BLaER1 treated with 17β-estradiol and CSF1 and Interleukin-3, amounts not matched to agents 10 nM and 100 nM (cell line): ENCODE measurements around the gene HHIPL1.

Experiments
- H3K27ac ChIP-seq, 11 experiments: shearing (Covaris generic); formaldehyde crosslinking; 2 replicates each; pipeline ENCODE4 v1.8.1; 2022
- H3K27me3 ChIP-seq, 11 experiments: shearing (Covaris generic); formaldehyde crosslinking; 2 replicates each; pipeline ENCODE4 v1.8.1; 2022
- H3K36me3 ChIP-seq, 11 experiments: shearing (Covaris generic); formaldehyde crosslinking; 2 replicates each; pipeline ENCODE4 v1.8.1; 2022
- H3K4me1 ChIP-seq, 10 experiments: shearing (Covaris generic); formaldehyde crosslinking; 2 replicates each; pipeline ENCODE4 v1.8.1; 2022
- H3K4me2 ChIP-seq, 11 experiments: shearing (Covaris generic); formaldehyde crosslinking; 2 replicates each; pipeline ENCODE4 v1.8.1; 2022
- H3K4me3 ChIP-seq, 10 experiments: shearing (Covaris generic); formaldehyde crosslinking; 2 replicates each; pipeline ENCODE4 v1.8.1; 2022
- H3K9ac ChIP-seq, 11 experiments: shearing (Covaris generic); formaldehyde crosslinking; 2 replicates each; pipeline ENCODE4 v1.8.1; 2022
- H3K9me3 ChIP-seq, 11 experiments: shearing (Covaris generic); formaldehyde crosslinking; replicated peaks in 1 of 11; 2 replicates each; pipeline ENCODE4 v1.8.1; 2022
- H4K20me1 ChIP-seq, 11 experiments: shearing (Covaris generic); formaldehyde crosslinking; 2 replicates each; pipeline ENCODE4 v1.8.1; 2022
- Cebpa-rat ChIP-seq, 11 experiments: shearing (Covaris generic); IDR thresholded peaks; 2 replicates each; pipeline ENCODE4 v1.8.1; 2022

Gene HHIPL1

GRCh38 chr14:99675951-99676350, 31.0 kb downstream of the HHIPL1 start:
- Histone ChIP-seq H3K9me3 (peaks cover 21 to 30% (median 26%) of the 10 kb centered on the region in 11 experiments), H3K4me1 (peaks cover 22 to 39% (median 36%) of the 10 kb centered on the region in 10 experiments), H4K20me1 (no peaks in the 10 kb centered on the region), H3K4me2 (peak overlapping the region in 5 of 11 experiments; percentile 8 to 62 (median 51); a peak in 3 of 22 replicates), H3K4me3 (no peak overlapping the region), H3K27me3 (no peaks in the 10 kb centered on the region), H3K9ac (no peak overlapping the region), H3K36me3 (peaks cover 0 to 10% (median 5%) of the 10 kb centered on the region in 11 experiments; a peak in 4 of 22 replicates), H3K27ac (no peak overlapping the region)
- TF ChIP-seq Cebpa-rat (IDR thresholded peaks at IDR 0.05) = no peak

GRCh38 chr14:99676657-99677056, 31.7 kb downstream of the HHIPL1 start:
- Histone ChIP-seq H3K4me3 (no peak overlapping the region), H3K9ac (no peak overlapping the region), H3K9me3 (peaks cover 21 to 30% (median 26%) of the 10 kb centered on the region in 11 experiments), H3K27me3 (no peaks in the 10 kb centered on the region), H3K4me1 (peaks cover 18 to 35% (median 31%) of the 10 kb centered on the region in 10 experiments), H3K4me2 (peak overlapping the region in 7 of 11 experiments; percentile 5 to 62 (median 37); a peak in 12 of 22 replicates), H3K27ac (no peak overlapping the region; a peak in 1 of 22 replicates), H4K20me1 (no peaks in the 10 kb centered on the region), H3K36me3 (peaks cover 0 to 10% (median 5%) of the 10 kb centered on the region in 11 experiments; a peak in 4 of 22 replicates)
- no peak for TF ChIP-seq Cebpa-rat (IDR thresholded peaks at IDR 0.05)

GRCh38 chr14:99677231-99678140, 32.6 kb downstream of the HHIPL1 start:
- no peak overlapping the region for H3K4me3 ChIP-seq
- peaks cover 21 to 30% (median 26%) of the 10 kb centered on the region in 11 experiments for H3K9me3 ChIP-seq
- no peak overlapping the region; a peak in 1 of 22 replicates for H3K27ac ChIP-seq
- no peaks in the 10 kb centered on the region for H4K20me1 ChIP-seq
- peak overlapping the region in 5 of 11 experiments; percentile 5 to 62 (median 51); a peak in 7 of 22 replicates for H3K4me2 ChIP-seq
- peaks cover 15 to 27% (median 25%) of the 10 kb centered on the region in 10 experiments for H3K4me1 ChIP-seq
- no peaks in the 10 kb centered on the region for H3K27me3 ChIP-seq
- no peak overlapping the region for H3K9ac ChIP-seq
- H3K36me3 ChIP-seq = peaks cover 0 to 10% (median 5%) of the 10 kb centered on the region in 11 experiments; a peak in 4 of 22 replicates
- TF ChIP-seq Cebpa-rat (IDR thresholded peaks at IDR 0.05) = no peak

- peaks cover 21 to 30% (median 26%) of the 10 kb centered on the region in 11 experiments for H3K9me3 ChIP-seq
- 0 out of 20 replicates have a peak overlapping the region, but pooled peaks of 1 of the 10 experiments have one; percentile 21 for H3K4me3 ChIP-seq
- no peak for TF ChIP-seq Cebpa-rat (IDR thresholded peaks at IDR 0.05)
- H3K4me1 ChIP-seq = peaks cover 15 to 27% (median 24%) of the 10 kb centered on the region in 10 experiments
- peaks cover 0 to 10% (median 5%) of the 10 kb centered on the region in 11 experiments; a peak in 4 of 22 replicates for H3K36me3 ChIP-seq
- H3K27me3 ChIP-seq = no peaks in the 10 kb centered on the region
- H3K4me2 ChIP-seq = no peak overlapping the region
- H3K27ac ChIP-seq = no peak overlapping the region
- H4K20me1 ChIP-seq = no peaks in the 10 kb centered on the region
- no peak overlapping the region for H3K9ac ChIP-seq
Observed at GRCh38 chr14:99678198-99678597, 33.3 kb downstream of the HHIPL1 start.

GRCh38 chr14:99679111-99679510, 34.2 kb downstream of the HHIPL1 start:
- no peak overlapping the region for H3K9ac ChIP-seq

GRCh38 chr14:99679543-99679942, 34.6 kb downstream of the HHIPL1 start:
- Histone ChIP-seq H3K27me3 (no peaks in the 10 kb centered on the region), H3K4me2 (no peak overlapping the region), H3K27ac (no peak overlapping the region), H4K20me1 (no peaks in the 10 kb centered on the region), H3K4me1 (peaks cover 14 to 29% (median 24%) of the 10 kb centered on the region in 10 experiments; a peak in 19 of 20 replicates), H3K36me3 (peaks cover 0 to 10% (median 5%) of the 10 kb centered on the region in 11 experiments; a peak in 4 of 22 replicates), H3K4me3 (no peak overlapping the region), H3K9ac (no peak overlapping the region), H3K9me3 (peaks cover 21 to 30% (median 26%) of the 10 kb centered on the region in 11 experiments)
- no peak for TF ChIP-seq Cebpa-rat (IDR thresholded peaks at IDR 0.05)

More at GRCh38 chr14:99679111-99679510, 34.2 kb downstream of the HHIPL1 start:
- peaks cover 21 to 30% (median 26%) of the 10 kb centered on the region in 11 experiments for H3K9me3 ChIP-seq
- no peaks in the 10 kb centered on the region for H3K27me3 ChIP-seq
- H3K36me3 ChIP-seq = peaks cover 0 to 10% (median 5%) of the 10 kb centered on the region in 11 experiments; a peak in 4 of 22 replicates
- H3K4me2 ChIP-seq = no peak overlapping the region
- no peak overlapping the region for H3K27ac ChIP-seq
- no peak overlapping the region for H3K4me3 ChIP-seq
- H4K20me1 ChIP-seq = no peaks in the 10 kb centered on the region
- H3K4me1 ChIP-seq = peaks cover 14 to 26% (median 23%) of the 10 kb centered on the region in 10 experiments; a peak in 19 of 20 replicates
- TF ChIP-seq Cebpa-rat (IDR thresholded peaks at IDR 0.05) = no peak

- Histone ChIP-seq H3K27ac (no peak overlapping the region), H3K4me3 (no peak overlapping the region), H3K9ac (no peak overlapping the region), H3K4me2 (no peak overlapping the region), H3K27me3 (no peaks in the 10 kb centered on the region), H3K4me1 (peaks cover 14 to 33% (median 27%) of the 10 kb centered on the region in 10 experiments; a peak in 19 of 20 replicates), H3K9me3 (peaks cover 21 to 30% (median 26%) of the 10 kb centered on the region in 11 experiments), H3K36me3 (peaks cover 0 to 10% (median 5%) of the 10 kb centered on the region in 11 experiments; a peak in 4 of 22 replicates), H4K20me1 (no peaks in the 10 kb centered on the region)
- TF ChIP-seq Cebpa-rat (IDR thresholded peaks at IDR 0.05) = no peak
Observed at GRCh38 chr14:99679996-99680395, 35.1 kb downstream of the HHIPL1 start.

GRCh38 chr14:99681101-99681831, 36.3 kb downstream of the HHIPL1 start:
- H3K9ac ChIP-seq = no peak overlapping the region
- no peak overlapping the region for H3K27ac ChIP-seq
- no peak overlapping the region for H3K4me2 ChIP-seq
- no peak overlapping the region for H3K4me3 ChIP-seq
- peaks cover 21 to 30% (median 26%) of the 10 kb centered on the region in 11 experiments for H3K9me3 ChIP-seq
- H3K4me1 ChIP-seq = peaks cover 12 to 42% (median 34%) of the 10 kb centered on the region in 10 experiments; a peak in 19 of 20 replicates
- H3K36me3 ChIP-seq = peaks cover 0 to 10% (median 5%) of the 10 kb centered on the region in 11 experiments; a peak in 4 of 22 replicates
- H3K27me3 ChIP-seq = peaks cover 0 to 8% (median 0%) of the 10 kb centered on the region in 11 experiments; a peak in 2 of 22 replicates
- TF ChIP-seq Cebpa-rat (IDR thresholded peaks at IDR 0.05) = no peak
- H4K20me1 ChIP-seq = no peaks in the 10 kb centered on the region
